Measurements from ENCODE around the gene LMX1A. TPM values are rescaled to one million over a fixed set of nuclear protein-coding genes. Genes with fewer than 3 reads are reported as not detected.

The LMX1A gene
- total and polyA plus RNA-seq, 4 donors, result 0.05 to 0.17 TPM; not detected in 2

GRCh38 chr1:165342168-165342567 is 14.3 kb downstream of the LMX1A start:
- 85% methylated on average over 2 of the region's 2 CpGs for WGBS
- TF ChIP-seq CTCF (IDR thresholded peaks at IDR 0.05; ENCODE audit: low read depth, low read length, missing input control) (no peak), MAX (IDR thresholded peaks at IDR 0.05) (no peak), RXRA (IDR thresholded peaks at IDR 0.05) (no peak), JUND (IDR thresholded peaks at IDR 0.05) (no peak)
- H3K27me3 ChIP-seq (ENCODE audit: control insufficient read depth in 4 of 4, insufficient read depth in 4 of 4, low read length in 3 of 4), result peaks cover under 1 to 10% (median 3%) of the 10 kb centered on the region in 4 donors

GRCh38 chr1:165339164-165339563 is 17.4 kb downstream of the LMX1A start:
- Histone ChIP-seq H3K36me3 (ENCODE audit: control insufficient read depth in 4 of 4, insufficient read depth in 3 of 4, low read depth in 1 of 4, low read length in 3 of 4) (no peaks in the 10 kb centered on the region), H3K27ac (ENCODE audit: low read depth in 1 of 2, low read length in 2 of 2) (no peak overlapping the region), H3K4me1 (ENCODE audit: control insufficient read depth in 4 of 4, insufficient read depth in 4 of 4, low read length in 3 of 4) (no peaks in the 10 kb centered on the region), H3K4me3 (ENCODE audit: low read depth in 1 of 3, low read length in 3 of 3) (no peak overlapping the region), H3K9me3 (ENCODE audit: control insufficient read depth in 4 of 4, low read length in 3 of 4) (no peaks in the 10 kb centered on the region), H3K9ac (ENCODE audit: low read depth in 1 of 2, low read length in 2 of 2) (no peak overlapping the region), H3K27me3 (ENCODE audit: control insufficient read depth in 4 of 4, insufficient read depth in 4 of 4, low read length in 3 of 4) (no peaks in the 10 kb centered on the region)
- TF ChIP-seq NR2F2 (IDR thresholded peaks at IDR 0.05), result no peak
- TF ChIP-seq HNF4G (IDR thresholded peaks at IDR 0.05), result no peak
- no peak for TF ChIP-seq TAF1 (conservative IDR thresholded peaks at IDR 0.05)
- no peak for TF ChIP-seq ATF3 (IDR thresholded peaks at IDR 0.05)
- no peak for TF ChIP-seq REST (IDR thresholded peaks at IDR 0.05)
- no peak for TF ChIP-seq CTCF (IDR thresholded peaks at IDR 0.05; ENCODE audit: low read depth, low read length, missing input control)
- TF ChIP-seq MAX (IDR thresholded peaks at IDR 0.05), result no peak
- no peak for TF ChIP-seq GABPA (IDR thresholded peaks at IDR 0.05 in 1 of 2, conservative IDR thresholded peaks at IDR 0.05 in 1 of 2)
- TF ChIP-seq YY1 (IDR thresholded peaks at IDR 0.05), result no peak
- TF ChIP-seq EGR1 (IDR thresholded peaks at IDR 0.05; ENCODE audit: low read depth in 2 of 2), result no peak
- no peak for TF ChIP-seq RAD21 (IDR thresholded peaks at IDR 0.05)
- no peak for TF ChIP-seq SP1 (IDR thresholded peaks at IDR 0.05)
- no peak for TF ChIP-seq RXRA (IDR thresholded peaks at IDR 0.05)
- TF ChIP-seq JUND (IDR thresholded peaks at IDR 0.05), result no peak
- no peak for TF ChIP-seq FOXA1 (IDR thresholded peaks at IDR 0.05)
- no peak for TF ChIP-seq HNF4A (conservative IDR thresholded peaks at IDR 0.05)
- TF ChIP-seq FOXA2 (IDR thresholded peaks at IDR 0.05), result no peak
- no peak for DNase-seq (ENCODE audit: low spot score)
- WGBS, result 91% methylated on average over 5 of the region's 5 CpGs

More at GRCh38 chr1:165342168-165342567, 14.3 kb downstream of the LMX1A start:
- no peak overlapping the region for H3K9ac ChIP-seq (ENCODE audit: low read depth in 1 of 2, low read length in 2 of 2)
- no peak overlapping the region for H3K4me3 ChIP-seq (ENCODE audit: low read depth in 1 of 3, low read length in 3 of 3)
- no peaks in the 10 kb centered on the region for H3K4me1 ChIP-seq (ENCODE audit: control insufficient read depth in 4 of 4, insufficient read depth in 4 of 4, low read length in 3 of 4)
- no peaks in the 10 kb centered on the region for H3K36me3 ChIP-seq (ENCODE audit: control insufficient read depth in 4 of 4, insufficient read depth in 3 of 4, low read depth in 1 of 4, low read length in 3 of 4)
- no peak overlapping the region for H3K27ac ChIP-seq (ENCODE audit: low read depth in 1 of 2, low read length in 2 of 2)
- H3K9me3 ChIP-seq (ENCODE audit: control insufficient read depth in 4 of 4, low read length in 3 of 4), result no peaks in the 10 kb centered on the region
- DNase-seq (ENCODE audit: low spot score), result no peak

Measured in liver (tissue), 9 donors.